NCI-H2196 (cell line): ENCODE results near the gene UFSP2.

Source experiments
- DNase-seq: peaks from one replicate; lab custom pipeline; 2025; ENCODE audit not compliant: unreplicated experiment; lab: John Stamatoyannopoulos, UW

UFSP2 gene

GRCh38 chr4:185357733-185358440 is 67.9 kb downstream of the UFSP2 start:
- DNase-seq = no peak

GRCh38 chr4:185357211-185357610 is 68.6 kb downstream of the UFSP2 start:
- DNase-seq = no peak

DNA sequence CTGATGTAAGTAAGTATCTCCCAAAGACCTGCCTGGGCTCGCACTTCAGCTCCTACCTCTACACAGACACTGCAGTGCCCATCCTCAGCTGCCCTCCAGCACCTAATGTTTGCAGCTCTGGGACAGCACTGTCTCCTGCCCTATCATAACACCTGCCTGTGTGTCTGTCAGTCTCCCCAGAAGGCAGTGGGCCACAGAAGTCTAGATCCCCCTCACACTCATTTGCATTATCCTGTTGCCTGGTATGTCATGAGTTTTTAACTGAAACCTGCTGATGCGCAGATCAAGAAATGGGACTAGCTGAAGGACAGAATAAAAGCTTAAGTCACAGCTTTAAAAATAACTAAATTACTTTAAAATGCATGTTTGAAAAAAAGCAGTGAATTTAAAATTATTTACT is 73.0 kb downstream of the UFSP2 start:
- DNase-seq = no peak

- DNase-seq = no peak
Observed at GRCh38 chr4:185352202-185352601, 73.6 kb downstream of the UFSP2 start.

DNA sequence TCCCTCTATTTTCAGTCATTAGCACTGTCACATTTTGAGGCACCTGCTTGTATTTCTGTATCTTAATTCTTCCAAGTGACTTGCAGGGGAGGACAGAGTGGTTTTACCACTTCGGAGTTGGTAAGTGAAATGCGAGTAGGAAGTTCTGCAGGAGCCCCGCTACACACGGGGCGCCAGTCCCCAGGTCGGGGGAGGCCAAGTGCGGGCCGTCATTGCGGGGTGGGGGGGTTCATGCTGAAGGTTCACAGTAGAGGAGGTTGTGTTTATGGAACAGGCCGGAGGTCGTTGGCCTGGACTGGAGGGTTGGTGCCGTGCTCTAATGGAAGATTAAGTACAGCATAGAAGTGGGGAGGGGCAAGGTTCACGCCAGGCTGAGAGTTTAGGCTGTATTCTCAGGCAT is 74.1 kb downstream of the UFSP2 start:
- DNase-seq = no peak
